Putamen (tissue), 1 donor: ENCODE data around the gene ZNF705A.
"Not testable (repeated sequence)": the region's sequence is repeated elsewhere in the genome, so short reads cannot be mapped to it uniquely, and the experiment has no call there.

Experiments
- DNase-seq: peaks from one replicate; pipeline ENCODE4 v3.0.0-alpha.2; 2016; ENCODE audit warnings: low spot score

The ZNF705A gene

DNA sequence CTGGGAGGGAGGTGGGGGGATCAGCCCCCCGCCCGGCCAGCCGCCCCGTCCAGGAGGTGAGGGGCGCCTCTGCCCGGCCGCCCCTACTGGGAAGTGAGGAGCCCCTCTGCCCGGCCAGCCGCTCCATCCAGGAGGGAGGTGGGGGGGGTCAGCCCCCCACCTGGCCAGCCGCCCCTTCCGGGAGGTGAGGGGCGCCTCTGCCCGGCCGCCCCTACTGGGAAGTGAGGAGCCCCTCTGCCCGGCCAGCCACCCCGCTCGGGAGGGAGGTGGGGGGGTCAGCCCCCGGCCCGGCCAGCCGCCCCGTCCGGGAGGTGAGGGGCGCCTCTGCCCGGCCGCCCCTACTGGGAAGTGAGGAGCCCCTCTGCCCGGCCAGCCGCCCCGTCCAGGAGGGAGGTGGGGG, 27.4 kb downstream of the ZNF705A start:
- DNase-seq = not testable (repeated sequence)

DNA sequence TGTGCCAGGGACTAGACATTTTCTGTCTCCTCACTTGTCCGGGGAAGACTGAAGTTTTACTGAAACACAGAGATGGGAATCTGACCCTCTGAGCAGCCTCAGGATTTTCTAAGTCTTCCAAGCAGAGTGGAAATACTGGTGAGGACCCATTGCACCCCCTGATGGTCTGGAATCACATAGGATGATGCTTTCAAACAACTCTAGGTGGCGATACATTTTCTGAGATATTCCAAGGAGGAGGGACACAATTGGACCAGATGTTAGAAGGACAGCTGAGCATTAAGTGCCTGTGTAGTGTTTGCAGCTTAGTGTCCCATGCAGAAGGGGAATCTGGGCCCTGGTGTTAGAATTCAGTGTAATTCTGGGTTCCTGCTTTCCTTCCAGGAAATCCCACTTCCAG, 31.3 kb downstream of the ZNF705A start:
- DNase-seq = not testable (repeated sequence)

DNA sequence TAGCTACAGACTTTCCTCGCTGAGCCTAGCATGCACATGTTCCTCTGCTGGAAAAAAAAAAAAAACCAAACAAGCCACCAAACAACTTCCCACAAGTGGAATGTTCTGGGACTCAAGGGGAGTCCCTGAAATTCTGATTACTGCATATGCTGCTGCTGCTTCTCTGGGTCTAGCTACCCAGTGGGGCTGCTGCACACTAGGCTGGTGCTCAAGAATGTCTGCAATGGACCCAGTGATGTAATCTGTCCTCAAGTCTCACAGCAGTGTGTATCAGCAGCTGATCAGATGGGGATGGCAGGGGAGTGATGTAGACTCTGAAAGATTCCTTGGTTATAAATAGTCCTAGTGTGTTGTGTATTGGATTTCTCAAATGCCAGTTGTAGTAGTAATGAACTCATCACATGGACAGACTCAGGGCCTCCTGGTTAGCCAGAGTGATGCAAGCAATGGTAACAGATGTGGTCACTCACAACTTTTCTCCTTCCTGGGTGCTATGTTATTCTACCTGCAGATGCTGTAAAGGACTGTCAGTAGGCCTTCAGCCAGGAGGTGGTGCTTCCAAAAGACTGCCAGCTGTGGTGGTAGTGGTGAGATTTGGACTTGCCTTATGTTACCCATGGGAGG, 41.0 kb downstream of the ZNF705A start:
- DNase-seq = not testable (repeated sequence)

DNA sequence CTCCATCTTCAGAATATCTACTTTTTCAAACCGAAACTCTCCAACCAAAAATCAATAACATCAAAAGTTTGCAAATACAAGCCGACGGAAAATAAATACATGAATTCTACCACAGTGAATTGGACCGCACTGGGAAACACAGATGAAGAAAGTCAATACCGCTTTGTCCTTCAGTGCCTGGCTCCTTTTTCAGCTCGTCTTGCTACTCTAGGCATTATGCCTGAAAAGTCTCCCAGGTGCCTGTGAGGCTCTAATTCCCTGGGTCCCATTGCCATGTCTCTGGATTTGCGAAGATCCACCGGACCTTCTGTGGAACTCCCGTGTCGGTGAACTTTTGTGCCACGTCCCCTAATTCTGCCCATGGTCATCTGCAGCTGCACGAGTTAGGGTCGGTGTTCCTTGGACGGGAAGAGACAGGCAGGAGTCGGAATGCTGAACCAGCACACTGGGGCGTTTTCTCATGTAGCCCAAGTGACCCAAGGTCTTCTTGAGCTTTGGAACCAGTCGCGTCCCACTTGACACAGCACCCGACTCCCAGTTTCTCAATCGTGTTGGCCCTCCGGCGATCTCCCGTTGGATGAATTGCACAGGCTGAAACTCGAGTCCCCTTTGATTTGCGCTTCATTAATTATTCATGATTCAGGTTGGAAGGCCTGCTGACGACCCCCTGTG, 62.0 kb downstream of the ZNF705A start:
- DNase-seq = not testable (repeated sequence)

DNA sequence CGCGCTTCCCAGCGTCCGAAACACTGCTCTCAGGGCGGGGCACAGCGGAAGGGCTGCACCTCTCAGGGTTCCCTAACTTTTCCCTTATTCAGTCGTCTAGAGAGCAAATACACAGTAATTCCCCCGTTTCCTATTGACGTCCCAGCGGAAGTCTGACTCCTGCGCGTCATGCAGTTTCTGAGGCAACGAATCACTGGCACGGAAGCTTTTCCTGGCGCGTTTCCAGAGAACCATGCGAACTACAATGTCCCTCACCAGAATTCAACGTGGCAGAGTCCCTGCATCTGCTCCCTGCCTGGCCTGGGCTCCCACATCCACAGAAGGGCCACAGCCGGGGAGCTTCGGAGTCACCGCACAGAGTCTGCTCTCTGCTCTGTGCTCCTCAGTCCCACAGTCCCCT, 64.6 kb downstream of the ZNF705A start:
- not testable (repeated sequence) for DNase-seq

DNA sequence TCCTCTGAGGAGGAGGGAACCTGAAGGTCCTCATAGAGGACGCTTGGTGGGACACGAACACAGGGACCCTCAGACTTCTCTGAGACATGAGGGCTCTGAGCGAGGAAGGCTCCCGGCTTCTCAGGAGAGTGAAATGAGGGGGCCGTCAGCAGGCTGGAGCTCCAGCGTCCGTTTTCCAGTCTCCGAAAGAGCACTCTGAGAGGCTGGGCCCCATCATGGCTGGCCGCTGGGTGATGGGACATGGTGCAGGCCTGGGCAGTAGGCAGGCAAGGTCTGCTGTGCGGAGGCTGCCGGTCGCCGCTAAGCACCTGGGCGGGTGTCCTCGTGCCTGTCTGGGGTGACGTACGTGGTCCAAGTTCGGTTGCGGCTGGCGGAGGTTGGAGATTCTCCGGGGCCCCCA, 65.0 kb downstream of the ZNF705A start:
- not testable (repeated sequence) for DNase-seq

DNA sequence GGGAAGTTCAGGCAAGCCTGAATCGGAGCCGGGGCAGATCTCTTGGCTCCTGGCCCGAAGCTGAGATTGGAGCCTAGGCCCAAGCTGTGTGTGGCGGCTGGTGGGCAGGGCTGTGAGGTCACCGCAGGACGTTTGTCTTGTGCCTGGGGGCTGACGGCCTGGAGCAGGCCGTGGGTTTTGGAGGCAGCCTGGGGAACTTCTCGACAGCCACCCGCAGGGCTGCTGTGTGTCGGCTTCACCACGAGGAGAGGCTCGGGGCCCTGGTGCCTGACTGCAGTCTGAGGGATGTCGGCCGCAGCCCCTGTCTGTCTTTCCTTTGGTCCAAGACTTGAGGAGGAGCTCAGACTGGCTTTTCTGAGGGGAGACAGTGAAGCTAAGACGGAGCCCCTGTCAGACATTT, 65.5 kb downstream of the ZNF705A start:
- DNase-seq = not testable (repeated sequence)

DNA sequence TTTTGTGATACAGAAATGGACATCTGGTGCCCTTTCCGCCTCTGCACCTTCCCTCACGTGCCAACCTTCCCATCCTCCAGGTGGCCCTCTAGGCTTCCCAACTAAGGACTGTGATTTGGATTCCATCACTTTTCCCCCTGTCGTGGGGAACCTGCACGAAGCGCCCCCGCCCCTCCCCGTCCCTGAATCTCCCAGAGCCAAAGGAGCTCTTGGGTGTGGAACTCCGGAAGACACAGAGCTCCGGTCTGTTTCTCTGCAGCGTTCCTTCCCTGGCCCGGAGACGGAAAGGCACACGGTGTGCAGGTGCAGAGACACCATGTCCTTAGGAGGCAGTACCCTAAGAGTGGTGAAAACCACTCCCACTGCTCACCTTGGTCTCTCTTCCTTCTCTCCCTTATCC, 66.8 kb downstream of the ZNF705A start:
- DNase-seq = not testable (repeated sequence)

DNA sequence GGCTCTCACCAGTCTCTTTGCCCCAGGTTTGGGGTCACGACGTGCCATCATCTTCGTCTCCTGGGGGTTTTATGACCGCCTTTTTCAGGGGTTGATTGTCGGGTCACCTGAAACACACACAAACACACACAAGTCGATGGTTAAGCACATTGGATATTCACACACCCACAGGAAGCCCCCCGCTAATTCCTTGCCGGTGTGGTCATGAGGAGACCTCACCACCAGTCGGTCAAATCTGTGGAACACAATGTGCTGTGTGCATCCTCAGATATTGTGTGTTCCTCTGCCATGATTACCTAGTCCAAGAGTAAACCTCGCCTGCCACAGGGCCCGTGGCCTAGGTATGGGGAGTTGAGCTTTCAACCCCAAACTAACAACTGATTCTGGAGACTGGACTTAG, 68.0 kb downstream of the ZNF705A start:
- DNase-seq = not testable (repeated sequence)

DNA sequence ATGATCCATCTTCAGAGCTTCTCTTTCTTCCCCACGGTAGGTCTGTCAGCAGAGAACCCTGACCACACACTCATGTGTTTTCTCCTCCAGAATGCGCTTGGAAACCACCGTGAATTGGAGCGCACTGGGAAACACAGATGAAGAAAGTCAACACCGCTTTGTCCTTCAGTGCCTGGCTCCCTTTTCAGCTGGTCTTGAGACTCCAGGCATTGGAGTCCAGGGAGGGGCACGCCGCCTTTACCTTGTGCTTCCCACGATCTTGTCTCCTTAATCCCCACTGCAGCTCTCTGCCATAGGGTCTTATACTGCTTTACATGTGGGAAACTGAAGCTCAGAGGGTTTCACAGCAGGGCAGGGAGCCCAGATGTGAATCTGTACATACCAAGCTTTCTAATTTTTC, 69.5 kb downstream of the ZNF705A start:
- DNase-seq = no peak

DNA sequence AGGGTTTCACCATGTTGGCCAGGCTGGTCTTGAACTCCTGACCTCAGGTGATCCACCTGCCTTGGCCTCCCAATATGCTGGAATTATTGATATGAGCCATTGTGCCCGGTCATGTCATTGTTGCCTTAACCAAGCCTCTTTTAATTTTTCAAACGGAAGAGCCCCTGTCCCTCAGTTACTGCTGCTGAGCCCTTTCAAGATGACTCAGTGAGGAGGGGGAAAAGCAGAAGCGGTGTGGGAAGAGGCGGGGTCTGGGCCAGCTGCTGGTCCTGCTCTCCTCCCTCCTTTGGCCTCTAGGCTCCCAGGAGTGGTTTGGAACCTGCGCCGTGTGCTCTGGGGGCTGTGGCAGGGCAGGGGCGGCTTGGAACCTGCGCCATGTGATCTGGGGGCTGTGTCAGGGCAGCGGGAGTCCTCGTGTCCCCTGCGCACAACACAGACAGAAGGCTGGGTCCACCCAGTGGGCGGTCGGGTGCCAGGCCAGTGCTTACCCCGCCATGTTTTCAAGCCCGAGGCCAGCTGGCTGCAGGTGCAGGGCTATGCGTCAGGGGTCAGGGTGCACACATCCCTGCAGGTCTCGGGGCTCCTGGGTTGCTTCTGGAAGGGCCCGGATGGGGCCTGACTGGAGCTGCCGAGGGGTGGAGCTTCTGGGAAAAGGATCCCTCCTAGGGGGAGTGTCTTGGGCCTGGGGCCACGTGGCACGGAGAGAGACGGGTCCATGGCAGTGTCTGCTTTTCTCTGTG, 70.3 kb downstream of the ZNF705A start, which contains the start of gene FAM90A1:
TSS of gene FAM90A1 (minus strand) at position 627 of the 740 bp plus-strand sequence. CDS start 2,786 bp downstream, outside the sequence.
- DNase-seq = not testable (repeated sequence)

DNA sequence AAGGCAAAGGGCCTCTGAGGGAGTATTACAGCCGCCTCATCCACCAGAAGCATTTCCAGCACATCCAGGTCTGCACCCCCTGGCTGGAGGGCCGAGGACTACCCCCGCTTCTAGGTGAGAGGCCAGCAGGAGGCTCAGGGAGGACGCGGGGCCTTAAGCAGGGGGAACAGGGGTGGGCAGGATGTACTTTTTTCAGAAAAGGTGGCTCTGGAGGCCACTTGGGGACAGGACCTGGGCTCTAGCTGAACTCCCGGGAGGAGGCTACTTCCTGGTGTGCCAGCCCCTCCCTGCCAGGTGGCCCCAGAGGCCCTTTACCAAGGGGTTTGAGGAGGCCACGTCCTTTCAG, 70.9 kb downstream of the ZNF705A start:
- DNase-seq = not testable (repeated sequence)

DNA sequence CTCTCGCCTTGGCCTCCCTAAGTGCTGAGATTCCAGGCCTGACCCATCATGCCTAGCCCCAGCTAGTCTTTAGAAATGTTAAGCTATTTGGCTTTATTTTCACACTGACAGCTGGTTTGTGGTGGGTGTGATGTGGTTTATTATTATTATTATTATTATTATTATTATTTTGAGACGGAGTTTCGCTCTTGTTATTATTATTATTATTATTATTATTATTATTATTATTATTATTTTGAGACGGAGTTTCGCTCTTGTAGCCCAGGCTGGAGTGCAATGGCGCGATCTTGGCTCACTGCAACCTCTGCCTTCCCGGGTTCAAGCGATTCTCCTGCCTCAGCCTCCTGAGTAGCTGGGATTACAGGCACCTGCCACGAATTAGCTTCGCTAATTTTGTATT, 71.8 kb downstream of the ZNF705A start:
- not testable (repeated sequence) for DNase-seq

DNA sequence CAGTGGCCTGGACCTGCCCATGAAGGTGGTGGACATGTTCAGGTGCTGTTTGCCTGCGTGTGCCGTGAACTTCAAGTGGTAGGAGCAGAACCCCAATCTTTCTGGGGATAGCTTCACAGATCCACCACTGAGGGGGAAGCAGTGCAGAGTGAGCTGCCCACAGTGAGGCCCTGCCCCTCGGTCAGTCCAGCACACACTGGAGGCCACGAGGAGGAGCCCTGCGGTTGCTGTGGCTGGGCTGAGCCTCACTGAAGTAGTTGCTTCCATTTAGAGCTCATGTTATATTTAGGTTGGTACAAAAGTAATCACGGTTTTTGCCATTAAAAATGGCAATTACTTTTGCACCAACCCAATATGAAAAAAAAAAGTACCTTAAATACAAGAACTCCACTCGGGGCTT, 72.7 kb downstream of the ZNF705A start:
- DNase-seq = not testable (repeated sequence)
